Endothelial cell of umbilical vein (primary cell): ENCODE data around the gene ACOT11. TPM values are rescaled to one million over a fixed set of nuclear protein-coding genes. Genes with fewer than 3 reads are reported as not detected.

ENCODE experiments used
- BruUV-seq: library from RNA; stranded (reverse); fragments of 400-500 nt; replicated peaks from 2 replicates; lab custom pipeline; 2021; lab: Mats Ljungman, UMichigan
- CTCF ChIA-PET: fragments of 300-600, 350-600 bp; sonication (Branson Sonifier 250); formaldehyde crosslinking; loops from one replicate; lab custom pipeline; 2021; ENCODE audit warnings: antibody characterized with exemption, inconsistent platforms; lab: Charles Lee
- POLR2A ChIA-PET: fragments of 300-600, 350-600 bp; sonication (Branson Sonifier 250); formaldehyde crosslinking; loops from one replicate; lab custom pipeline; 2021; ENCODE audit warnings: antibody characterized with exemption, inconsistent platforms; lab: Charles Lee
- DNase-seq: peaks from one replicate; pipeline ENCODE4 v3.0.0-alpha.2; 2011; ENCODE audit warnings: low read depth, low spot score
- FAIRE-seq: peaks from 2 replicates; lab custom pipeline; 2011; peaks lifted over from hg19 to GRCh38; lab: Jason Lieb, UNC
- H2AFZ ChIP-seq: 2 replicates; pipeline ENCODE4 v1.6.0; 2012; ENCODE audit warnings: low read depth, low read length, control low read depth, inconsistent platforms
- H3K27ac ChIP-seq: 2 replicates; pipeline ENCODE4 v1.5.1; 2011; ENCODE audit warnings: low read depth, mild to moderate bottlenecking, control low read depth, low read length, moderate library complexity; ENCODE audit not compliant: insufficient read depth
- H3K27me3 ChIP-seq, 2 experiments: 2 replicates each; pipeline versions ENCODE4 v1.6.0 to v1.6.1; 2011; ENCODE audit warnings: low read length in 2 of 2, mixed read lengths in 1 of 2; ENCODE audit not compliant: control insufficient read depth in 2 of 2, insufficient read depth in 2 of 2
- H3K36me3 ChIP-seq, 2 experiments: 2 replicates in 1 of 2; 3 replicates in 1 of 2; pipeline ENCODE4 v1.5.1; 2011; ENCODE audit warnings: low read length in 2 of 2, mild to moderate bottlenecking in 1 of 2, moderate library complexity in 1 of 2; ENCODE audit not compliant: control insufficient read depth in 2 of 2, insufficient read depth in 2 of 2; ENCODE audit errors: extremely low read depth in 1 of 2
- H3K4me1 ChIP-seq: 3 replicates; pipeline ENCODE4 v1.5.1; 2011; ENCODE audit warnings: mild to moderate bottlenecking, low read length; ENCODE audit not compliant: control insufficient read depth, insufficient read depth; ENCODE audit errors: extremely low read depth
- H3K4me2 ChIP-seq: 2 replicates; pipeline ENCODE4 v1.6.1; 2011; ENCODE audit warnings: low read length, control low read depth, mixed read lengths; ENCODE audit not compliant: insufficient read depth
- H3K4me3 ChIP-seq, 3 experiments: fragments of 200-600 bp in 1 of 3; sonication (generic), shearing (Covaris generic) in 1 of 3; replicated peaks in 1 of 3; 2 replicates each; pipeline ENCODE4 v1.5.1; 2011 to 2016; ENCODE audit warnings: control low read depth in 3 of 3, low read length in 3 of 3, mild to moderate bottlenecking in 2 of 3, inconsistent platforms in 1 of 3, low read depth in 1 of 3, moderate library complexity in 1 of 3; ENCODE audit not compliant: insufficient read depth in 1 of 3
- H3K79me2 ChIP-seq: 2 replicates; pipeline ENCODE4 v1.6.0; 2012; ENCODE audit warnings: low read length, inconsistent platforms; ENCODE audit not compliant: control insufficient read depth, insufficient read depth
- H3K9ac ChIP-seq: replicated peaks from 2 replicates; pipeline ENCODE3; 2011; ENCODE audit warnings: low read length, control low read depth; ENCODE audit not compliant: insufficient read depth; ENCODE audit errors: extremely low read depth
- H3K9me1 ChIP-seq: replicated peaks from 3 replicates; pipeline ENCODE4 v1.6.0; 2011; ENCODE audit warnings: mild to moderate bottlenecking, low read length; ENCODE audit not compliant: control insufficient read depth, insufficient read depth; ENCODE audit errors: extremely low read depth
- H3K9me3 ChIP-seq: replicated peaks from 2 replicates; pipeline ENCODE4 v1.5.1; 2012; ENCODE audit warnings: low read length, inconsistent platforms; ENCODE audit not compliant: control insufficient read depth, insufficient read depth
- H4K20me1 ChIP-seq: replicated peaks from 2 replicates; pipeline ENCODE3; 2011; ENCODE audit warnings: mild to moderate bottlenecking, low read length; ENCODE audit not compliant: control insufficient read depth, insufficient read depth; ENCODE audit errors: extremely low read depth
- EZH2 ChIP-seq: IDR thresholded peaks from 2 replicates; pipeline ENCODE4 v1.6.1; 2012; ENCODE audit warnings: borderline replicate concordance, low read depth, mild to moderate bottlenecking, moderate library complexity, low read length, inconsistent platforms; ENCODE audit not compliant: severe bottlenecking
- FOS ChIP-seq: IDR thresholded peaks from 2 replicates; pipeline ENCODE4 v1.6.1; 2011; ENCODE audit warnings: mild to moderate bottlenecking, low read length, moderate library complexity, borderline replicate concordance; ENCODE audit not compliant: insufficient read depth
- GATA2 ChIP-seq: IDR thresholded peaks from 2 replicates; pipeline ENCODE4 v1.7.0; 2011; ENCODE audit warnings: low read depth, mild to moderate bottlenecking, moderate library complexity, mixed read lengths, low read length; ENCODE audit not compliant: insufficient read length, insufficient read depth
- JUN ChIP-seq: IDR thresholded peaks from 2 replicates; pipeline ENCODE4 v1.6.1; 2011; ENCODE audit warnings: borderline replicate concordance, low read depth; ENCODE audit not compliant: insufficient read length, insufficient read depth
- MYC ChIP-seq: IDR thresholded peaks from one replicate; pipeline ENCODE4 v1.6.1; 2011; ENCODE audit warnings: mild to moderate bottlenecking, low read depth, low read length
- POLR2A ChIP-seq: IDR thresholded peaks from 2 replicates; pipeline ENCODE4 v1.6.1; 2012; ENCODE audit warnings: low read depth, mild to moderate bottlenecking, control low read depth, low read length
- POLR2AphosphoS5 ChIP-seq: IDR thresholded peaks from 2 replicates; pipeline ENCODE4 v1.6.1; 2012; ENCODE audit warnings: low read depth, mild to moderate bottlenecking, control low read depth, low read length, moderate library complexity; ENCODE audit not compliant: insufficient read depth
- dilution Hi-C: fragments of 300-500 bp; cut with MboI; formaldehyde crosslinking; loops from one replicate; pipeline ENCODE4 v1.15.0; 2019; ENCODE audit warnings: low sequenced_read_pairs; ENCODE audit not compliant: extremely low pct_ligation_motif_present
- intact Hi-C: fragments of 100-400 bp; cut with micrococcal nuclease; formaldehyde crosslinking; loops from one replicate; pipeline ENCODE4 v1.10.0; 2022
- polyA plus RNA-seq, 4 experiments: library from polyadenylated mRNA; depleted of rRNA in 3 of 4; stranded (reverse) in 3 of 4; unstranded in 1 of 4; fragments of >200 nt; gene quantifications; 2 replicates each; pipeline versions ENCODE4 v1.2.1 to v1.2.3, GENCODE V29; 2011 to 2012; ENCODE audit warnings: missing spikeins in 1 of 4
- total RNA-seq: library from RNA; stranded (reverse); gene quantifications from 2 replicates; pipeline ENCODE4 v1.2.3, GENCODE V29; 2021
- TF ChIP-seq, protein P1 (sequence below): IDR thresholded peaks from 2 replicates; pipeline ENCODE4 v1.6.1; 2011; ENCODE audit not compliant: insufficient read depth, insufficient read length
- TF ChIP-seq, protein P2 (sequence below), 2 donors: IDR thresholded peaks; 1 replicate in 1 of 2; 2 replicates in 1 of 2; pipeline ENCODE4 v1.5.1; 2011; ENCODE audit warnings: low read length in 2 of 2, mild to moderate bottlenecking in 2 of 2, moderate library complexity in 2 of 2, control low read depth in 1 of 2, inconsistent platforms in 1 of 2, low read depth in 1 of 2; ENCODE audit not compliant: insufficient read depth in 1 of 2; ENCODE audit errors: extremely low read depth in 1 of 2

The ACOT11 gene
- total and polyA plus RNA-seq, 2 donors (not counting 3 experiments of a cell fraction or from before 2014, with no cell fraction given) = 4.5 to 5.4 TPM

DNA sequence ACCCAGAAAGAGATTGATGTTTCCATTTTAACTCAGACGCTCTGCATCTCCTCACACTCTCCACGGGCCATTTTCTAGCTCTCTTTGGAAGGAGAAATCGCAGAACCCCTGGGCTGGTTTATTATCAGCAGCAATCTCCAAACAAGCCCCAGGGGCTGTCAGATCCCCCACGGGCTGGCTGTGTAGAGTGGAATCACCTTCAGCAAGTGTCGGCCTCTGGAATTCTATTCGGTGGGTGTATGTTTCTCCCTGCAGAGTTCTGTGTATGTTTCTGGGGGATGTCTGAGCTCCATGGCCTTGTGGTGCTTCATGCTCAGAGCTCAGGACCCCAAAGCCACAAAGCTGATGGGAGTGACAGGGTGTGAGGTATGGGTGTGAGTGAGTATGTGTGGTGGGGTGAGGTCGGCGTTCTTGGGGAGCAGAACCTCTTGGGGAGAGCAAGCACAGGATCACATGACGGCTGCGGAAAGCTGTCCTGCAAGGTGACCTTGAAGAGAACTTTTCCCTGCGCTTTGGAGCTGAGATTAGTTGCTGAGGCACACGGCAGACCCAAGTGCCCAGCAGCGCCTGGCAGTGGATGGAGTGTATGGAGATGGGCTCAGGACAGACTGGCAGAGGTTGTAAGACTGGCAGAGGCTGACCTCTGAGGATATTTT is 489 bp downstream of the ACOT11 start:
- H3K4me1 ChIP-seq = peaks cover 3% of the 10 kb centered on the region

More for the DNA sequence above, 489 bp downstream of the ACOT11 start:
- DNase-seq = no peak
- dilution Hi-C loops = no loop called here
- H3K27me3 ChIP-seq = no peaks in the 10 kb centered on the region
- TF ChIP-seq EZH2 (no peak), JUN (no peak), GATA2 (no peak), POLR2A (no peak), MYC (no peak), POLR2AphosphoS5 (no peak), FOS (no peak)
- TF ChIP-seq, protein P1, sequence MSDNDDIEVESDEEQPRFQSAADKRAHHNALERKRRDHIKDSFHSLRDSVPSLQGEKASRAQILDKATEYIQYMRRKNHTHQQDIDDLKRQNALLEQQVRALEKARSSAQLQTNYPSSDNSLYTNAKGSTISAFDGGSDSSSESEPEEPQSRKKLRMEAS = no peak
- TF ChIP-seq, protein P2, sequence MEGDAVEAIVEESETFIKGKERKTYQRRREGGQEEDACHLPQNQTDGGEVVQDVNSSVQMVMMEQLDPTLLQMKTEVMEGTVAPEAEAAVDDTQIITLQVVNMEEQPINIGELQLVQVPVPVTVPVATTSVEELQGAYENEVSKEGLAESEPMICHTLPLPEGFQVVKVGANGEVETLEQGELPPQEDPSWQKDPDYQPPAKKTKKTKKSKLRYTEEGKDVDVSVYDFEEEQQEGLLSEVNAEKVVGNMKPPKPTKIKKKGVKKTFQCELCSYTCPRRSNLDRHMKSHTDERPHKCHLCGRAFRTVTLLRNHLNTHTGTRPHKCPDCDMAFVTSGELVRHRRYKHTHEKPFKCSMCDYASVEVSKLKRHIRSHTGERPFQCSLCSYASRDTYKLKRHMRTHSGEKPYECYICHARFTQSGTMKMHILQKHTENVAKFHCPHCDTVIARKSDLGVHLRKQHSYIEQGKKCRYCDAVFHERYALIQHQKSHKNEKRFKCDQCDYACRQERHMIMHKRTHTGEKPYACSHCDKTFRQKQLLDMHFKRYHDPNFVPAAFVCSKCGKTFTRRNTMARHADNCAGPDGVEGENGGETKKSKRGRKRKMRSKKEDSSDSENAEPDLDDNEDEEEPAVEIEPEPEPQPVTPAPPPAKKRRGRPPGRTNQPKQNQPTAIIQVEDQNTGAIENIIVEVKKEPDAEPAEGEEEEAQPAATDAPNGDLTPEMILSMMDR (IDR thresholded peaks at IDR 0.05; ENCODE audit: extremely low read depth in 1 of 2, insufficient read depth in 1 of 2, low read depth in 1 of 2, low read length in 2 of 2) = no peak
- no peaks in the 10 kb centered on the region for H3K9me1 ChIP-seq
- H2AFZ ChIP-seq = no peak overlapping the region
- no peak overlapping the region for H3K4me3 ChIP-seq
- ChIA-PET CTCF (interaction anchor here (0.6 to 2.9 kb wide), 3 partner anchors 11 to 49 kb away, joined by 3 to 13 read pairs (median 7); no protein-coding TSS in a partner anchor), POLR2A (no interaction called here)
- H3K9me3 ChIP-seq = no peaks in the 10 kb centered on the region
- H3K4me2 ChIP-seq = no peak overlapping the region
- H4K20me1 ChIP-seq = no peaks in the 10 kb centered on the region
- H3K9ac ChIP-seq = no peak overlapping the region
- FAIRE-seq = no peak
- no peak overlapping the region for H3K27ac ChIP-seq
- no peaks in the 10 kb centered on the region for H3K36me3 ChIP-seq
- no peaks in the 10 kb centered on the region for H3K79me2 ChIP-seq
- intact Hi-C loops = no loop called here
- BruUV-seq = no TSS peak
